Breast epithelium (tissue), 4 donors: ENCODE measurements around the gene CHCHD1. TPM values are rescaled to one million over a fixed set of nuclear protein-coding genes. Genes with fewer than 3 reads are reported as not detected.

Source experiments
- DNase-seq, 2 donors: peaks; one replicate each; pipeline ENCODE4 v3.0.0-alpha.2; 2019; ENCODE audit warnings: low spot score in 2 of 2
- H3K27ac ChIP-seq, 2 donors: fragments of 200-600 bp; sonication (generic) in 1 of 2; one replicate each; pipeline ENCODE4 v1.5.1; 2016 to 2019; ENCODE audit warnings: mild to moderate bottlenecking in 1 of 2
- H3K27me3 ChIP-seq, 2 donors: fragments of 200-600 bp; sonication (generic) in 1 of 2; one replicate each; pipeline versions ENCODE4 v1.5.1 to v1.6.0; 2017 to 2019; ENCODE audit warnings: control low read depth in 1 of 2, mild to moderate bottlenecking in 1 of 2
- H3K36me3 ChIP-seq: fragments of 200-600 bp; one replicate; pipeline ENCODE4 v1.5.1; 2019
- H3K4me1 ChIP-seq, 2 donors: fragments of 200-600 bp; sonication (generic); one replicate each; pipeline ENCODE4 v1.5.1; 2016 to 2019; ENCODE audit warnings: control low read depth in 1 of 2
- H3K4me3 ChIP-seq, 3 donors: fragments of 200-600 bp; sonication (generic); 1 replicate in 2 of 3; 2 replicates in 1 of 3; pipeline ENCODE4 v1.5.1; 2016 to 2019; ENCODE audit warnings: mild to moderate bottlenecking in 3 of 3, moderate library complexity in 2 of 3
- H3K9me3 ChIP-seq, 2 donors: fragments of 200-600 bp; sonication (generic) in 1 of 2; one replicate each; pipeline ENCODE4 v1.5.1; 2016 to 2019; ENCODE audit warnings: control low read depth in 1 of 2
- POLR2A ChIP-seq: fragments of 450-650 bp; IDR thresholded peaks from one replicate; pipeline ENCODE4 v1.6.1; 2016; ENCODE audit warnings: antibody characterized with exemption, mild to moderate bottlenecking, moderate library complexity
- POLR2AphosphoS5 ChIP-seq, 3 donors: sonication (generic); formaldehyde crosslinking; IDR thresholded peaks; one replicate each; pipeline ENCODE4 v1.6.1; 2017; ENCODE audit warnings: antibody characterized with exemption in 3 of 3
- intact Hi-C: fragments of 100-400 bp; cut with DNase I; formaldehyde crosslinking; loops from one replicate; pipeline ENCODE4 v1.15.1; 2023; ENCODE audit warnings: low total_unique reads
- total RNA-seq, 3 donors: library from RNA; depleted of rRNA; stranded (reverse); fragments of >200 nt; gene quantifications; one replicate each; pipeline ENCODE4 v1.1.0, GENCODE V29; 2016
- TF ChIP-seq, protein P1 (sequence below), 3 donors: fragments of 450-650 bp; IDR thresholded peaks; one replicate each; pipeline ENCODE4 v1.5.1; 2016 to 2017; ENCODE audit warnings: antibody characterized with exemption in 3 of 3, mild to moderate bottlenecking in 3 of 3, moderate library complexity in 3 of 3

Gene CHCHD1
- total RNA-seq, 3 donors from 2014 or later, result 25.1 to 37.0 (median 29.9) TPM

DNA sequence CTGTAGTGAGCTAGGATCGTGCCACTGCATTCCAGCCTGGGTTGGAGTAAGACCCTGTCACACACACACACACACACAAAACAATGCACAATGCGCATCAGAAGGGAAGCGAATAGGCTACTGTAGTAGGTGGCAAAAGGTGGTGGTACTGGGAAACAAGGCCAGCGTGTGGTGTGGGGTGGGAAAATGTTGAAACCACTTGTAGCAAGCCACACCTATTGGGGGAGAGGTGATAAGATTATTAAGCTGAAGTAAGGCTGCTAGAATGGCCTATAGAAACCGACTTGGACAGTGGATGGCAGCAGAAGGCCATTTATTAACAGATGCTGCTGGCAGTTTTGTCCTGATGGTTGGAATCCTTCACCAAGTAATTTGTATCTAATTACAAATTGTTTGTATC lies 7.2 kb upstream of the CHCHD1 start:
- Histone ChIP-seq H3K9me3 (no peaks in the 10 kb centered on the region), H3K4me3 (peak overlapping the region in 2 of 3 donors; percentile 90 to 99), H3K4me1 (peaks cover 4 to 26% of the 10 kb centered on the region in 2 donors), H3K36me3 (no peaks in the 10 kb centered on the region), H3K27me3 (no peaks in the 10 kb centered on the region), H3K27ac (no peak overlapping the region)
- no peak for DNase-seq
- TF ChIP-seq POLR2AphosphoS5 (IDR thresholded peaks at IDR 0.05), result no peak
- TF ChIP-seq, protein P1, sequence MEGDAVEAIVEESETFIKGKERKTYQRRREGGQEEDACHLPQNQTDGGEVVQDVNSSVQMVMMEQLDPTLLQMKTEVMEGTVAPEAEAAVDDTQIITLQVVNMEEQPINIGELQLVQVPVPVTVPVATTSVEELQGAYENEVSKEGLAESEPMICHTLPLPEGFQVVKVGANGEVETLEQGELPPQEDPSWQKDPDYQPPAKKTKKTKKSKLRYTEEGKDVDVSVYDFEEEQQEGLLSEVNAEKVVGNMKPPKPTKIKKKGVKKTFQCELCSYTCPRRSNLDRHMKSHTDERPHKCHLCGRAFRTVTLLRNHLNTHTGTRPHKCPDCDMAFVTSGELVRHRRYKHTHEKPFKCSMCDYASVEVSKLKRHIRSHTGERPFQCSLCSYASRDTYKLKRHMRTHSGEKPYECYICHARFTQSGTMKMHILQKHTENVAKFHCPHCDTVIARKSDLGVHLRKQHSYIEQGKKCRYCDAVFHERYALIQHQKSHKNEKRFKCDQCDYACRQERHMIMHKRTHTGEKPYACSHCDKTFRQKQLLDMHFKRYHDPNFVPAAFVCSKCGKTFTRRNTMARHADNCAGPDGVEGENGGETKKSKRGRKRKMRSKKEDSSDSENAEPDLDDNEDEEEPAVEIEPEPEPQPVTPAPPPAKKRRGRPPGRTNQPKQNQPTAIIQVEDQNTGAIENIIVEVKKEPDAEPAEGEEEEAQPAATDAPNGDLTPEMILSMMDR (IDR thresholded peaks at IDR 0.05), result no peak
- no peak for TF ChIP-seq POLR2A
- intact Hi-C loops, result no loop called here

DNA sequence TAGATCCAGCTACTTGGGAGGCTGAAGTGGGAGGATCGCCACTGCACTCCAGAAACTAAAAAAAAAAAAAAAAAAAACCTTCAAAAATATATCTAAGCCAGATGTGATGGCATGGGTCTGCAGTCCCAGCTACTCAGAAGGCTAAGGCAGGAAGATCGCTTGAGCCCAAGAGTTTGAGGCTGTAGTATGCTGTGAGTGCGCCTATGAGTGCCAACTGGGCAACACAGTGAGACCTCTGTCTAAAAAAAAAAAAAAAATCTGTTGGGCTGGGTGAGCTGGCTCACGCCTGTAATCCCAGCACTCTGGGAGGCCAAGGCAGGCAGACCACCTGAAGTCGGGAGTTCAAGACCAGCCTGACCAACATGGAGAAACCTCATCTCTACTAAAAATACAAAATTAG lies 2.8 kb upstream of the CHCHD1 start:
- Histone ChIP-seq H3K9me3 (no peaks in the 10 kb centered on the region), H3K4me3 (no peak overlapping the region), H3K27ac (no peak overlapping the region), H3K4me1 (peaks cover 3 to 31% of the 10 kb centered on the region in 2 donors), H3K36me3 (no peaks in the 10 kb centered on the region), H3K27me3 (no peaks in the 10 kb centered on the region)
- TF ChIP-seq, protein P1 (IDR thresholded peaks at IDR 0.05), result no peak
- TF ChIP-seq POLR2A (no peak), POLR2AphosphoS5 (IDR thresholded peaks at IDR 0.05) (no peak)
- DNase-seq, result no peak
- intact Hi-C loops, result no loop called here

DNA sequence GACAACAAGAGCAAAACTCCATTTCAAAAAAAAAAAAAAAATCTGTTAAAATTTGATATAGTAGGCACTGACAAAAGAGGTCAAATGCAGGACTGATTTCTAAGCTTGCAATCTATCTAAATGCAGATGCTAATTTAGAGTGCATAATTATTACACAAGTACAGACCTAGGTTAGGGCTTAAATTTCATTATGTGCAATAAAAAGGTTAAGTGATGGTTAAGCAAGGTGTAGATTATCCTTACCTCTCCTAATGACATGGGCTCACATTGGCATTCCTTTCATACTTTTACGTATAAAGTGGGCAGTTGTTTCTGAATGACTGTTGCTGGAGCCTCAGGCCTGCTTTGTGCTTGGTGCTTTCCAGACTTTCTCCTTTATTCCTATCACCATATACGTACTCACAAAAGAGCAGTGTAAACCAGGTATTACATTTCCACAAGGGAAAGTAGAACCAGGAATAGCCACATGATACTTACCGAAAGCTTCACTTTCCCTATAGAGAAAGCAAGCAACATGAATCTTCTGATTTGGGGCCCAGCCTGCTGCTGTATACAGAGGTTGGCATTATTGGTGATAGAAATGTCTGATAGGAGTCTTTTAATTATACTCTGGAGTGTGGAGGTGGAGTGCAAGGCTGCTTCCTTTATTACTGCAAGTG lies 2.2 kb upstream of the CHCHD1 start:
- TF ChIP-seq POLR2AphosphoS5 (IDR thresholded peaks at IDR 0.05) (no peak), POLR2A (no peak)
- TF ChIP-seq, protein P1 (IDR thresholded peaks at IDR 0.05), result no peak
- H3K4me3 ChIP-seq, result no peak overlapping the region
- no peak overlapping the region for H3K27ac ChIP-seq
- H3K36me3 ChIP-seq, result no peaks in the 10 kb centered on the region
- DNase-seq, result no peak
- intact Hi-C loops, result no loop called here
- no peaks in the 10 kb centered on the region for H3K27me3 ChIP-seq
- no peaks in the 10 kb centered on the region for H3K9me3 ChIP-seq
- peaks cover 3 to 25% of the 10 kb centered on the region in 2 donors for H3K4me1 ChIP-seq

DNA sequence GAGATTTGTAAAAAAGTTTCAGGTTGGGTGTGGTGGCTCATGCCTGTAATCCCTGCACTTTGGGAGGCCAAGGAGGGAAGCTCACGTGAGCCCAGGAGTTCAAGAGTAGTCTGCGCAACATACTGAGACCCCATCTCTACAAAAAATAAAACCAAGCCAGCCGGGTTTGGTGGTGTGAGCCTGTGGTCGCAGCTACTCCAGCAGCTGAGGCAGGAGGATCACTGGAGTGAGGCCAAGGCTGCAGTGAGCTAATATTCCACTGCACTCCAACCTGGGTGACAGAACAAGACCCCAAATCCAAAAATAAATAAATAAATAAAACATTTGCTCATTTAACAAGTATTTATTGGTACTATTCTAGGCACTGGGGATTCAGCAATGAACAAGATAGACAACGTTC lies 1.5 kb upstream of the CHCHD1 start:
- intact Hi-C loops, result no loop called here
- no peaks in the 10 kb centered on the region for H3K36me3 ChIP-seq
- no peaks in the 10 kb centered on the region for H3K9me3 ChIP-seq
- H3K27me3 ChIP-seq, result no peaks in the 10 kb centered on the region
- H3K27ac ChIP-seq, result no peak overlapping the region
- DNase-seq, result no peak
- TF ChIP-seq, protein P1 (IDR thresholded peaks at IDR 0.05), result no peak
- TF ChIP-seq POLR2AphosphoS5 (IDR thresholded peaks at IDR 0.05), result no peak
- TF ChIP-seq POLR2A, result no peak
- peak overlapping the region in 1 of 3 donors; percentile 88 for H3K4me3 ChIP-seq
- peaks cover 3 to 23% of the 10 kb centered on the region in 2 donors for H3K4me1 ChIP-seq

DNA sequence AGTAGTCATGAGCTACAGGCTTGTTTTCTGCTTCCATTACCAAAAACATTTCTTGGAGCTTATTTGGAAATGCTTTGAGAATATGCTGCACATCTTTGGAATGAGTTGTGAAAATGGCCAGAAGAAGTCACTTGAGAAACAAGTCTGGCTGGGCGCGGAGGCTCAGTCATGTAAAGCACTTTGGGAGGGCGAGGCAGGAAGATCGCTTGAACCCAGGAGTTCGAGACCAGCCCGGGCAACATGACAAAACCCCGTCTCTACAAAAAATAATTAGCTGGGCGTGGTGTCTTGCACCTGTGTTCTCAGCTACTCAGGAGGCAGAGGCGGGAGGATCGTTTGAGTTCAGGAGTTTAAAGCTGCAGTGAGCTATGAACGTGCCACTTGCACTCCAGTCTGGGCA lies 882 bp upstream of the CHCHD1 start:
- Histone ChIP-seq H3K27me3 (no peaks in the 10 kb centered on the region), H3K9me3 (no peaks in the 10 kb centered on the region), H3K36me3 (no peaks in the 10 kb centered on the region), H3K27ac (peak overlapping the region; percentile 87 to 95), H3K4me3 (peak overlapping the region; percentile 79 to 88 (median 80)), H3K4me1 (peaks cover 3 to 23% of the 10 kb centered on the region in 2 donors)
- no peak for DNase-seq
- TF ChIP-seq, protein P1 (IDR thresholded peaks at IDR 0.05), result no peak
- TF ChIP-seq POLR2AphosphoS5 (IDR thresholded peaks at IDR 0.05) (no peak), POLR2A (no peak)
- intact Hi-C loops, result no loop called here
